H54 (cell line): Measurements from ENCODE around the gene IL2RG.

Experiments
- DNase-seq: peaks from one replicate; pipeline ENCODE4 v3.0.0; 2011; ENCODE audit warnings: low spot score, mixed read lengths; ENCODE audit not compliant: insufficient read length
- FAIRE-seq: peaks from 3 replicates; lab custom pipeline; 2011; peaks lifted over from hg19 to GRCh38; lab: Jason Lieb, UNC
- POLR2A ChIP-seq: IDR thresholded peaks from 2 replicates; pipeline ENCODE4 v1.6.1; 2011; ENCODE audit warnings: low read depth, mild to moderate bottlenecking, low read length

IL2RG gene

DNA sequence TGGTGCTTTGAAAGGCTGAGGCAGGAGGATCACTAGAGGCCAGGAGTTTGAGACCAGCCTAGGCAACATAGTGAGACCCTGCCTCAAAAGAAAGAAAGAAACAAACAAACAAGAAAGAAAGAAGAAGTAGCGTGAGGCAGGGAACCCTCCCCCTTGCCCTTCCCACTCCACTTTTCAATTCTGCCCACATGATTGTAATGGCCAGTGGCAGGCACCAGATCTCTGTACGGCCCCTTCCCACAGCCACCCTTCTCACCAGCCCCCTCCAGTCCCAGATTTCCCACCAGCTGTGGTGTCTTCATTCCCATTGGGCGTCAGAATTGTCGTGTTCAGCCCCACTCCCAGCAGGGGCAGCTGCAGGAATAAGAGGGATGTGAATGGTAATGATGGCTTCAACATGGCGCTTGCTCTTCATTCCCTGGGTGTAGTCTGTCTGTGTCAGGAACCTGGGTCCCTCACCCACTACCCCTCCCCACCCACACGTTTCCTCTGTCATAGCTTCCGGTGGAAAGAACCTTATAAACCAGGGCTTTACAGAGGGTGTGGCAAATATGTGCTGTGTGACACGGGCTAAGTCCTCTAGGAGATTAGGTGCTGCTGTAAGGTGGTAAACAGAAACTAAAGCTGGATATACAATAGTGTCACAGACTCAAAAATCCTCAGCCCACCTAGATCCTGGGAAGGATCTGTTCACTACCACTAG, at the start of gene IL2RG:
Gene IL2RG (minus strand): TSS at position 437 of the 703 bp plus-strand sequence. CDS start 38 bp downstream, at position 399.
- no peak for TF ChIP-seq POLR2A
- FAIRE-seq (no peak), DNase-seq (no peak)

DNA sequence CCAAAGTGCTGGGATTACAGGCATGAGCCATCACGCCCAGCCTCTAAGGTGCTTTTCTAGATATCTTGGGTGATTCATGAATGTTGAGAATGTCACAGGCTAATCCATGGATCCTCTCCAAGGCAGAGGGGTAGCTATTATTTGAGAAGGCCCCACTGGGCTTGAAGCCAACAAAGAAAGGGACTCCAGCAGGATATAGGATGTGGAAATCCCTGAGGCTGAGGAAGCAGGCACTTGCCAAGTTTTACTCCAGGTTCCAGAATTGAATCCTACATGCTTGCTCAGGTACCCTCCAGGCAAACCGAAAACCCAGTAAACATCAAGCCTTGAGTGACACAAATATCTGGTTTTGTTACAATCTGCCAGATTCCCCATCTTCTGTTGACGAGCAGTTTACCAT, 49.1 kb upstream of the IL2RG start:
- FAIRE-seq: no peak
- no peak for TF ChIP-seq POLR2A

DNA sequence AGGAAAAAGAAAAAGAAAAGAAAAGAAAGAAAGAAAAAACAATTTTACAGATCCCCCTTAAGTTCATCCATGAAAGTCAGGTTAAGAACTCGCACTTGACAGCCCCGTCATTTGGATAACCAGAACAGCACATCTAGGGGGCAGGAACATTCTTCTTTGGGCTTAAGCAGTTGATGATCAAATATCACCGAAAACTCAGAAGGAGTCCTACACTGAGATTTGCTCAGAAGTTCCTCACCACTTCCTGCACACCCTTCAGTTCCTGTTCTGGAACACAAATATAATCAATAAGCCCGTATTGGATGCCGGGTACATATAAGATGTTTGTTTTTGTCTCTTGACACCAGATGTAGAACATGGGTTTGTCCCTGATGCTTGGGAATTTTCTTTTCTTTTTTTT, 48.0 kb upstream of the IL2RG start:
- no peak for DNase-seq
- TF ChIP-seq POLR2A: no peak
- FAIRE-seq: no peak

More for the DNA sequence above, 49.1 kb upstream of the IL2RG start:
- DNase-seq: no peak

DNA sequence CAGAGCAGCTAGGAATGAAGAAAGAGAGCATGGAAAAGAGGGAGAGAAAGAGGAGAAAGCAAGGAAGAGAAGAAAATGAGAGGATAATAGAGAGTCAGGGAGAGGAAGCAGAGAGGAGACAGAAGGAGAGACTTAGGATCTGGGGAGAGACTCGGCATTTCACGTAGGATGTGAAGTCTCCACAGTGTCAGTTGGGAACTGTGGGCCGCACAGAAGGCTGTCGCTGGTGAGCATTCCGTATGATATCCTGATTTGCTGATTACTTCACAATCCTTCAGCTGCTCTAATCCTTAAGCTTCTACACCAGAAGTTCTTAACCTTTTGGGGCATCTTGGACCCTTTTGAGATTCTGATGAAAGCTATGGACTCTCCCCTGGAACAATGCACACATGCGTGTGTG, 47.2 kb upstream of the IL2RG start:
- DNase-seq: no peak
- FAIRE-seq: no peak
- no peak for TF ChIP-seq POLR2A

DNA sequence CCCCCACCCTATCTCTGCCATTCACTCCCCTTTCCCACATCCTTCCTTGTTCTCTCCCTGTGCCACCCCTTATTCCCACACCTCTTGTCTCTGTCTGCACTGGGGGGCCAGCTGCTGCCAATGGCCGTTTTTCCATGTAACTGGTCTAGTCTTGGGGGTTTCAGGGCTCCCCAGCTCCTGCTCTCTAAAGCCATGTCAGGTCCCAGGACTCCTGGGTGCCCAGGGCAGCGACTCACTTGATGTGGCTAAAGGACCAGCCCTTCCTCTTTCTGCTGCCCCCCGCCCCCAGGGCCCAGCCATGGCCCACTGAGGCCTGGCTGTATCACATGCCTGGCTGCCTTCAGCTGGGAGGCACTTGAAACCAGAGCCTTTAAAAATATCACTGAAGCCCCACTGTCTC, 43.3 kb upstream of the IL2RG start:
- FAIRE-seq (no peak), DNase-seq (no peak)
- TF ChIP-seq POLR2A: no peak

DNA sequence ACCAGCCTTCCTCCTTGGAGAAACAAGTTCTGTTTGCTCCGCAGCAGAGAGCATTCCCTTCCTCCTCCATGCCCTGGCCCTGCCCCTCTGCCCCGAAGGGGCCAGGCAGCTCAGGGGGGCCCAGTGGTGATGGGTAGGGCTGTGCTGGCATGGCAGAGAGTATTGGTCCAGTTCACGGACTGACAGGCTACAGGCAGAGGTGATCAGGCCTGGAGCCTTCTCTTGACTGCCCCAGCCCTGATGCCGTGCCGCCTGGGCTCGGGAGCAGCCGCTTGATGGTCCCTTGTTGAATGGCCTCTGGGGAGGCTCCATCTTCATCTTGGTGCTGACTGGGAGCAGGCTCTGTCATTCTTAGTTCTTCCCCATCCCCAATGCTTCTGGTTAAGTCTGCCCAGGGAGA, 42.8 kb upstream of the IL2RG start:
- FAIRE-seq: no peak
- no peak for DNase-seq

DNA sequence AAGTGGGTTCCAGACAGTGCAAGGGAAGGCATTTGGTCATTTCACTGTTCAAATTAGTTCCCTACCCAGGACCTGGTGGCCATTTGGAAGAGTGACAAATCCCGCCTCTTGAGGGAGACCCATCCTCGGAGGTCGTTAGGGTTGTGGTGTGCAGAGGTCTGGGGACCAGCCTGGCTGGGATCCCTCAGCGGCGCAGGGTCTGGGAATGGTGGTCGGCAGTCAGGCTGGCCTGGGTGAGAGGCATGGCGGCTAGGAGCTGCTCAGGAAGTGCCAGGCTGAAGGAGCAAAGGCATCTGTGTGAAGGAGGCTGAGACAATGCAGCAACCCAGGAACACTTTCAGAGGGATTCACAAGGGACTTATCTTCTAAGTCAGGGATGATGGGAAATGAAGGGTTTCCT, 40.0 kb upstream of the IL2RG start:
- TF ChIP-seq POLR2A: no peak
- FAIRE-seq (no peak), DNase-seq (no peak)

More for the DNA sequence above, 42.8 kb upstream of the IL2RG start:
- no peak for TF ChIP-seq POLR2A

DNA sequence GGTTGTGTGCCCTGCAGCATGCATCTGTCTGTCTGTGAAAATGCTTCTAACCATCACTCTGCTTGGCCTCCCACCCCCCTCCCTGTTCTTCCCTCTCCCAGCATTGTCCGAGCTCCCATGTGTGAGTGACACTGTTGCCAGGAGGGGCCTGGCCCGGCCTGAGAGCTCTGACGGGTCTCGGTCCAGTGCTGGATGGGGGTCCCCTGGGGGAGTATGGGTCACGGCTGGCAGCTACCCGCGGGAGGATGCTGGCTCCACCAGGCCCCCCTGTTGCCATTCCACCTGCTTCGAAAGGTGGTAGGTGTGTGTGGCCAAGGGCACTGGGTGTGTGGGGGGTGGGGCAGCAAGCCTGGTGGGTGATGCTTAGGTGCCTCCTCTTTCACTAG, 36.9 kb upstream of the IL2RG start:
- DNase-seq (no peak), FAIRE-seq (no peak)
- no peak for TF ChIP-seq POLR2A

DNA sequence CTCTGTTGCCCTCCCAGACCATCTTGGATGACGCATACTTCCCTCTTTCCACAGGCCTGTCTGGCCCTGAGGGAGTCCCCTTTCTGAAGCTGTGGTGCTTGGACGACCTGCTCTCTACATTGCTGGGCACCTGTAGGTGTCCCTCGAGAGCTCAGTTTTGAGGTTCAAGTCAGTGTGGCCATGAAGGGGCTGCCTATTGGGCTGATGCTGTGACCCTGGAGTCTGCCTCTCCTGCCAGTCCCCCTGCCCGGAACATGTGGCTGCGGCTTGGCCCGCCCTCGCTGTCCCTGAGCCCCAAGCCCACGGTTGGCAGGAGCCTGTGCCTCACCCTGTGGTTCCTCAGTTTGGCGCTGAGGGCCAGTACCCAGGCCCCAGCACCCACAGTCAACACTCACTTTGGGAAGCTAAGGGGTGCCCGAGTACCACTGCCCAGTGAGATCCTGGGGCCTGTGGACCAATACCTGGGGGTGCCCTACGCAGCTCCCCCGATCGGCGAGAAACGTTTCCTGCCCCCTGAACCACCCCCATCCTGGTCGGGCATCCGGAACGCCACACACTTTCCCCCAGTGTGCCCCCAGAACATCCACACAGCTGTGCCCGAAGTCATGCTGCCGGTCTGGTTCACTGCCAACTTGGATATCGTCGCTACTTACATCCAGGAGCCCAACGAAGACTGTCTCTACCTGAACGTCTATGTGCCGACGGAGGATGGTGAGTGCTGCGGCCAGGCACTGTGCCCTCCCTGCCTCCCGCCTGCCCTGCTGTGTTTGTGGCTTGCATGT, 36.3 kb upstream of the IL2RG start:
- no peak for FAIRE-seq
- TF ChIP-seq POLR2A: no peak
- DNase-seq: no peak

DNA sequence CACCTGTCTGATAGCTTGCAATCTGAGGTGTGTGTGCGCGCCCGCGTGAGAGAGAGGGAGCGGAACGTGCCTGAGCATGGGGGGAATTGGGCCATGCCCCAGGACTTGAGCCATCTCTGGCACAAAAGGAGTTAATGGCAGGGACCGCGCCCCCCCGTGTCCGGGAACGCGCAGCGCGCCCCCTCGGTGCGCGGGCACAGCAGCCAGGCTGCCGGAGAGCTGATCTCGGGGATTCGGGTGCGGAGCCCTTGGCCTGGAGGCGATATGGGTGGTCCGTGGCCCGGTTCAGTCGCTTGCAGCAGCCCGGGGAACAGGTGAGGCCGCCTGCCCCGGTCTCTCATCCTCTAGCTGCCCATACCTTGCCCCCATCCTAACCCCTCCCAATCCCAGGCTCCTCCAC, 33.3 kb upstream of the IL2RG start, which contains the start of gene NLGN3:
Gene NLGN3 (plus strand): TSS at position 191 of the 400 bp plus-strand sequence. CDS start 2,909 bp downstream, outside the sequence.
- no peak for FAIRE-seq
- DNase-seq: no peak
- no peak for TF ChIP-seq POLR2A

DNA sequence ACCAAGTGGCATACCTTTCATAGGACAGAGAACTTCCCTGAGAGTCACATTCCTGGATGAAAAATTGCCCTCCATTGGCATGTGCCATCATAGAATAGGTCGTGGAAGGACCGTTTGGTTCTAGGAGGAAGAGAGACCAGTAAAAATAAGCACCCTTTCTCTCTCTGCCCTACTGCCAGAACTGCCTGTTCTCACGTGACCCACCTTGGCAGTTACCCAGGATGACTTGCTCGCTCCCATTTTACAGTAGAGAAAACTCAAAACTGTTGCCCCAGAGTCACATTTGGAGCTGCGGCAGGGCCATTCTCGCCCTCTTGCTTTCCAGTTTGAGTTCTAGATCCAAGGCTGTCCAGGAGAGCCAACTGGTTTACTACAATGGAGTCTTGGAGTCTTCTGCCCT, 32.1 kb upstream of the IL2RG start:
- FAIRE-seq (no peak), DNase-seq (no peak)
- TF ChIP-seq POLR2A: no peak

DNA sequence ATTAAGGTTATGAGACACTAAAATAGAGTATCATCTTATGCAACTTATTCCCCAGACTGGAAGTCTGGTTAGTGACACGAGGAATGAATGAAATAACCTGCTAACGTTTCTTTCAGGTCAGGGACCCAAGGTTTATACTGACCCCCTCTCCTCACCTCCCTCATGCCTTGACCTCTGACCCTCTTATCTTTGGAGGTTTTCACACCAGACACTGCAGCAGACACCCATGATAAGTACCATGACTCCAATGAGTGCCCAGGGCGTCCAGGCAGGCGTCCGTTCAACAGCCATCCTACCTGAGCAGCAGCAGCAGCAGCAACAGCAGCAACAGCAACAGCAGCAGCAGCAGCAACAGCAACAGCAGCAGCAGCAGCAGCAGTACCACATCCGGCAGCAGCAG, 29.1 kb upstream of the IL2RG start:
- TF ChIP-seq POLR2A: no peak
- no peak for DNase-seq
- no peak for FAIRE-seq

DNA sequence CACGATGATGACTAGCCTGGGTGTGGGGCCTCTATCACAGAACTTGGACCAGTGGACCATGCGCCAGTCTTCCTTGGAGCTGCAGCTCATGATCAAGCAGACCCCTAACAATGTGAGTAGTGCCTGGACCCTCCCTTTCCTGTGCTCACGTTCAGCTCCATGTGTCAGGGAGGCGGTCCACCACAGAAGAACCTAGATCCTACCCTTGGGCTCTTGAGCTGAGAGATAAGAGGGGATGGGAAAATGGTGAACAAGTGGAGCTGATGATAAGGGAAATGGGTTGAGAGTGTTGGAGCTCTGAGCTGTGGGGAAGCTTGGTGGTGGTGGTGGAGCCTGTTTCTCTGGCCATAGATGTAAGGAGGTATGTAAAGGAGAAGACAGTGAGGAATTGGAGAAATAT, 20.1 kb upstream of the IL2RG start:
- DNase-seq (no peak), FAIRE-seq (no peak)
- no peak for TF ChIP-seq POLR2A

DNA sequence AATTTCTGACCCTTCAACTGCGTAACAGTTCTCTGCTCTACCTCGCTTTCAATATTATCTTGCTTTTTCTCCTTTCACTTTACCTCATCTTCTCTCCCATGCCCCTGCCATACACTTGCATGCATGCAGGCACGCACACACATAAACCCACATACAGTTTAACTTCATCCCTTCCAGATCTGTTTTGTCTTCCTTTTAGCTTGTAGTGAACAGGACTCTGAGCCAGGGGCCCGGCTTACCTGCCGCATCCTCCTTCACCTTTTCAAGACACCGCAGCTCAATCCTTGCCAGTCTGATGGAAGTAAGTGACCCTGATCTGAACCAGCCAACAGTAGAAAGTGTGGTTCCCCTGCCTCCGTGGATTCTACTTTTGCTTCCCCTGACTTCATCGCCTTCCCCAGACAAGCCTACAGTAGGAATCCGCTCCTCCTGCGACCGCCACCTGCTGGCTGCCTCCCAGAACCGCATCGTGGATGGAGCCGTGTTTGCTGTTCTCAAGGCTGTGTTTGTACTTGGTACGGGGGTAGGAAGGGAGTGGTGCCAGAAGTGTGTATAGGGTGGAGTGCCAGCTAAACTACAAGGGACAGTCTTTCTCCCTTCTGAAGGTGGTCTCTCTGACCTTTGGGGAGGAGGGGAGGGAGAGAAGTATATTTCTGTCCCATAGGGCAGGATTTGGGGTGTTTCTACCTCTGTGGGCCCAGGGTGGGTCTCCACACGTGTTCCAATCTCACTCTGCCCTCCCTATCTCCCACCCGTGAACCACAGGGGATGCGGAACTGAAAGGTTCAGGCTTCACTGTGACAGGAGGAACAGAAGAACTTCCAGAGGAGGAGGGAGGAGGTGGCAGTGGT, 17.8 kb upstream of the IL2RG start:
- DNase-seq (no peak), FAIRE-seq (no peak)
- TF ChIP-seq POLR2A: no peak
